ENCODE results near the gene WDR37. TPM values are rescaled to one million over a fixed set of nuclear protein-coding genes. Genes with fewer than 3 reads are reported as not detected.
"Not testable (repeated sequence)": the region's sequence is repeated elsewhere in the genome, so short reads cannot be mapped to it uniquely, and the experiment has no call there.

The WDR37 gene
- total RNA-seq, 2 experiments from 2014 or later: 24.9 to 27.0 TPM

GRCh38 chr10:1024103-1024502 lies 32.1 kb upstream of the WDR37 start:
- Mint-ChIP-seq H3K36me3 (ENCODE audit: low read depth) (peaks cover 12% of the 10 kb centered on the region), H3K27ac (no peak overlapping the region), H3K4me1 (ENCODE audit: low read depth) (no peaks in the 10 kb centered on the region), H3K9me3 (ENCODE audit: insufficient read depth) (no peaks in the 10 kb centered on the region), H3K4me3 (no peak overlapping the region), H3K27me3 (ENCODE audit: low read depth) (no peaks in the 10 kb centered on the region)
- ATAC-seq (no peak), DNase-seq (no peak)
- POLR2A ChIA-PET: no interaction called here
- CTCF ChIA-PET: no interaction called here

GRCh38 chr10:1025683-1026082 lies 30.5 kb upstream of the WDR37 start, which contains the start of gene IDI2:
Gene IDI2 (minus strand): TSS chr10:1025859. CDS start chr10:1024723, 1,136 bp downstream.
- Mint-ChIP-seq H3K4me1 (ENCODE audit: low read depth) (no peaks in the 10 kb centered on the region), H3K27ac (no peak within 1 kb of the TSS), H3K36me3 (ENCODE audit: low read depth) (peaks cover under 1% of the 10 kb centered on the region), H3K9me3 (ENCODE audit: insufficient read depth) (no peaks in the 10 kb centered on the region), H3K4me3 (no peak within 1 kb of the TSS), H3K27me3 (ENCODE audit: low read depth) (no peaks in the 10 kb centered on the region)
- POLR2A ChIA-PET: no interaction called here
- ATAC-seq (no peak), DNase-seq (no peak)
- CTCF ChIA-PET: no interaction called here

- Mint-ChIP-seq H3K36me3 (ENCODE audit: low read depth) (no peaks in the 10 kb centered on the region), H3K9me3 (ENCODE audit: insufficient read depth) (no peaks in the 10 kb centered on the region), H3K4me3 (no peak overlapping the region), H3K27me3 (ENCODE audit: low read depth) (no peaks in the 10 kb centered on the region), H3K27ac (no peak overlapping the region), H3K4me1 (ENCODE audit: low read depth) (no peaks in the 10 kb centered on the region)
- ChIA-PET CTCF (no interaction called here), POLR2A (no interaction called here)
- DNase-seq: no peak
- no peak for ATAC-seq
These were observed 29.6 kb upstream of the WDR37 start for GRCh38 chr10:1026578-1026977.

GRCh38 chr10:1029838-1030237 lies 26.3 kb upstream of the WDR37 start:
- no peaks in the 10 kb centered on the region for H3K4me1 Mint-ChIP-seq (ENCODE audit: low read depth)
- H3K27ac Mint-ChIP-seq: no peak overlapping the region
- ATAC-seq (no peak), DNase-seq (no peak)
- H3K36me3 Mint-ChIP-seq (ENCODE audit: low read depth): no peaks in the 10 kb centered on the region
- no peaks in the 10 kb centered on the region for H3K27me3 Mint-ChIP-seq (ENCODE audit: low read depth)
- CTCF ChIA-PET: interaction anchor here (1.0 to 1.5 kb wide), 2 partner anchors 12 to 16 kb away, joined by 4 read pairs; no protein-coding TSS in a partner anchor
- POLR2A ChIA-PET: interaction anchor here (1.3 kb wide), 1 partner anchor 11 kb away, joined by 3 read pairs; no protein-coding TSS in a partner anchor
- no peaks in the 10 kb centered on the region for H3K9me3 Mint-ChIP-seq (ENCODE audit: insufficient read depth)
- no peak overlapping the region for H3K4me3 Mint-ChIP-seq

- Mint-ChIP-seq H3K4me1 (ENCODE audit: low read depth) (no peaks in the 10 kb centered on the region), H3K4me3 (no peak overlapping the region), H3K9me3 (ENCODE audit: insufficient read depth) (no peaks in the 10 kb centered on the region), H3K27me3 (ENCODE audit: low read depth) (no peaks in the 10 kb centered on the region), H3K27ac (no peak overlapping the region), H3K36me3 (ENCODE audit: low read depth) (peaks cover 12% of the 10 kb centered on the region)
- DNase-seq (no peak), ATAC-seq (no peak)
- ChIA-PET CTCF (no interaction called here), POLR2A (interaction anchor here (0.8 to 0.9 kb wide), 2 partner anchors 9 to 11 kb away, joined by 3 read pairs; no protein-coding TSS in a partner anchor)
These were observed 22.6 kb upstream of the WDR37 start for GRCh38 chr10:1033601-1034000.

- POLR2A ChIA-PET: no interaction called here
- Mint-ChIP-seq H3K4me1 (ENCODE audit: low read depth) (no peaks in the 10 kb centered on the region), H3K9me3 (ENCODE audit: insufficient read depth) (no peaks in the 10 kb centered on the region), H3K4me3 (no peak overlapping the region), H3K36me3 (ENCODE audit: low read depth) (peaks cover 12% of the 10 kb centered on the region), H3K27me3 (ENCODE audit: low read depth) (no peaks in the 10 kb centered on the region), H3K27ac (no peak overlapping the region)
- ATAC-seq (no peak), DNase-seq (no peak)
- CTCF ChIA-PET: no interaction called here
These were observed 21.4 kb upstream of the WDR37 start for GRCh38 chr10:1034758-1035157.

GRCh38 chr10:1035201-1035600 lies 21.0 kb upstream of the WDR37 start:
- Mint-ChIP-seq H3K36me3 (ENCODE audit: low read depth) (peaks cover 15% of the 10 kb centered on the region), H3K27me3 (ENCODE audit: low read depth) (no peaks in the 10 kb centered on the region), H3K4me1 (ENCODE audit: low read depth) (no peaks in the 10 kb centered on the region), H3K4me3 (no peak overlapping the region), H3K9me3 (ENCODE audit: insufficient read depth) (no peaks in the 10 kb centered on the region), H3K27ac (no peak overlapping the region)
- no peak for ATAC-seq
- ChIA-PET POLR2A (no interaction called here), CTCF (no interaction called here)
- DNase-seq: no peak

- DNase-seq (no peak), ATAC-seq (peak; percentile 28)
- Mint-ChIP-seq H3K27me3 (ENCODE audit: low read depth) (no peaks in the 10 kb centered on the region), H3K9me3 (ENCODE audit: insufficient read depth) (no peaks in the 10 kb centered on the region), H3K36me3 (ENCODE audit: low read depth) (peaks cover 24% of the 10 kb centered on the region), H3K27ac (no peak overlapping the region), H3K4me3 (no peak overlapping the region), H3K4me1 (ENCODE audit: low read depth) (peaks cover 8% of the 10 kb centered on the region)
- CTCF ChIA-PET: no interaction called here
- POLR2A ChIA-PET: interaction anchor here (2.0 kb wide), 1 partner anchor 12 kb away, joined by 15 read pairs; the partner anchor contains the start of gene IDI1
These were observed 19.8 kb upstream of the WDR37 start for GRCh38 chr10:1036341-1036791.

- ChIA-PET CTCF (no interaction called here), POLR2A (interaction anchor here (2.0 kb wide), 1 partner anchor 11 kb away, joined by 15 read pairs; the partner anchor contains the start of gene IDI1)
- Mint-ChIP-seq H3K27me3 (ENCODE audit: low read depth) (no peaks in the 10 kb centered on the region), H3K27ac (no peak overlapping the region), H3K36me3 (ENCODE audit: low read depth) (peaks cover 31% of the 10 kb centered on the region), H3K4me3 (no peak overlapping the region), H3K9me3 (ENCODE audit: insufficient read depth) (no peaks in the 10 kb centered on the region), H3K4me1 (ENCODE audit: low read depth) (peaks cover 9% of the 10 kb centered on the region)
- no peak for ATAC-seq
- DNase-seq: no peak
These were observed 19.1 kb upstream of the WDR37 start for GRCh38 chr10:1037098-1037497.

GRCh38 chr10:1038769-1039168 lies 17.4 kb upstream of the WDR37 start:
- H3K9me3 Mint-ChIP-seq (ENCODE audit: insufficient read depth); ATAC-seq; H3K27ac Mint-ChIP-seq; DNase-seq; H3K27me3 Mint-ChIP-seq (ENCODE audit: low read depth); H3K4me3 Mint-ChIP-seq; CTCF ChIA-PET; POLR2A ChIA-PET: not testable (repeated sequence)
- peaks cover 44% of the 10 kb centered on the region for H3K36me3 Mint-ChIP-seq (ENCODE audit: low read depth)
- H3K4me1 Mint-ChIP-seq (ENCODE audit: low read depth): peaks cover 20% of the 10 kb centered on the region

- no peaks in the 10 kb centered on the region for H3K9me3 Mint-ChIP-seq (ENCODE audit: insufficient read depth)
- ChIA-PET CTCF (no interaction called here), POLR2A (no interaction called here)
- no peak overlapping the region for H3K27ac Mint-ChIP-seq
- DNase-seq (no peak), ATAC-seq (no peak)
- no peak overlapping the region for H3K4me3 Mint-ChIP-seq
- H3K36me3 Mint-ChIP-seq (ENCODE audit: low read depth): peaks cover 57% of the 10 kb centered on the region
- H3K4me1 Mint-ChIP-seq (ENCODE audit: low read depth): peaks cover 34% of the 10 kb centered on the region
- H3K27me3 Mint-ChIP-seq (ENCODE audit: low read depth): no peaks in the 10 kb centered on the region
These were observed 16.1 kb upstream of the WDR37 start for GRCh38 chr10:1040133-1040532.

- peaks cover 44% of the 10 kb centered on the region for H3K4me1 Mint-ChIP-seq (ENCODE audit: low read depth)
- H3K36me3 Mint-ChIP-seq (ENCODE audit: low read depth): peaks cover 65% of the 10 kb centered on the region
- no peaks in the 10 kb centered on the region for H3K27me3 Mint-ChIP-seq (ENCODE audit: low read depth)
- DNase-seq (no peak), ATAC-seq (no peak)
- H3K27ac Mint-ChIP-seq: no peak overlapping the region
- no peaks in the 10 kb centered on the region for H3K9me3 Mint-ChIP-seq (ENCODE audit: insufficient read depth)
- H3K4me3 Mint-ChIP-seq: no peak overlapping the region
- CTCF ChIA-PET: interaction anchor here (1.2 kb wide), 1 partner anchor 12 kb away, joined by 4 read pairs; no protein-coding TSS in a partner anchor
- POLR2A ChIA-PET: interaction anchor here (0.6 to 0.7 kb wide), 2 partner anchors 1611 to 1750 kb away, joined by 3 to 4 read pairs; no protein-coding TSS in a partner anchor
These were observed 14.7 kb upstream of the WDR37 start for GRCh38 chr10:1041514-1041913.
